ENCODE results near the gene TBCD. TPM values are rescaled to one million over a fixed set of nuclear protein-coding genes. Genes with fewer than 3 reads are reported as not detected.

Gene TBCD
- total RNA-seq: 63.9 TPM

GRCh38 chr17:82751571-82752370, at the start of gene TBCD:
TSS of gene TBCD (plus strand) at chr17:82752065. CDS start at chr17:82752194, 129 bp downstream.

GRCh38 chr17:82716203-82717010, 35.5 kb upstream of the TBCD start, which contains the start of gene FN3KRP:
TSS of gene FN3KRP (plus strand) at chr17:82716706. CDS start at chr17:82716756, 50 bp downstream.

GRCh38 chr17:82734987-82735866, 16.6 kb upstream of the TBCD start, which contains the start of gene FN3K:
TSS of gene FN3K (plus strand) at chr17:82735615. CDS start at chr17:82735637, 22 bp downstream.

GRCh38 chr17:82839617-82840292, 87.9 kb downstream of the TBCD start, which contains the start of gene ZNF750:
TSS of gene ZNF750 (minus strand) at chr17:82840022. CDS start at chr17:82832454, 7,568 bp downstream.

Other genes starting within 250 kb of the TBCD start
- 43.0 TPM for gene FOXK2, start 232.3 kb upstream of the TBCD start, total RNA-seq
- gene WDR45B, start 103.6 kb upstream of the TBCD start, total RNA-seq: 68.2 TPM
- gene RAB40B, start 53.4 kb upstream of the TBCD start, total RNA-seq: 27.8 TPM
- 51.3 TPM for gene FN3KRP, start 35.4 kb upstream of the TBCD start, total RNA-seq
- 19.8 TPM for gene FN3K, start 16.4 kb upstream of the TBCD start, total RNA-seq
- 1.6 TPM for gene ZNF750, start 88.0 kb downstream of the TBCD start, total RNA-seq